ENCODE data around the gene PSMA7.
A peak's percentile ranks its signal among the peaks of the same experiment; 100 is the strongest.
"Not testable (repeated sequence)": the region's sequence is repeated elsewhere in the genome, so short reads cannot be mapped to it uniquely, and the experiment has no call there.

PSMA7 gene

DNA sequence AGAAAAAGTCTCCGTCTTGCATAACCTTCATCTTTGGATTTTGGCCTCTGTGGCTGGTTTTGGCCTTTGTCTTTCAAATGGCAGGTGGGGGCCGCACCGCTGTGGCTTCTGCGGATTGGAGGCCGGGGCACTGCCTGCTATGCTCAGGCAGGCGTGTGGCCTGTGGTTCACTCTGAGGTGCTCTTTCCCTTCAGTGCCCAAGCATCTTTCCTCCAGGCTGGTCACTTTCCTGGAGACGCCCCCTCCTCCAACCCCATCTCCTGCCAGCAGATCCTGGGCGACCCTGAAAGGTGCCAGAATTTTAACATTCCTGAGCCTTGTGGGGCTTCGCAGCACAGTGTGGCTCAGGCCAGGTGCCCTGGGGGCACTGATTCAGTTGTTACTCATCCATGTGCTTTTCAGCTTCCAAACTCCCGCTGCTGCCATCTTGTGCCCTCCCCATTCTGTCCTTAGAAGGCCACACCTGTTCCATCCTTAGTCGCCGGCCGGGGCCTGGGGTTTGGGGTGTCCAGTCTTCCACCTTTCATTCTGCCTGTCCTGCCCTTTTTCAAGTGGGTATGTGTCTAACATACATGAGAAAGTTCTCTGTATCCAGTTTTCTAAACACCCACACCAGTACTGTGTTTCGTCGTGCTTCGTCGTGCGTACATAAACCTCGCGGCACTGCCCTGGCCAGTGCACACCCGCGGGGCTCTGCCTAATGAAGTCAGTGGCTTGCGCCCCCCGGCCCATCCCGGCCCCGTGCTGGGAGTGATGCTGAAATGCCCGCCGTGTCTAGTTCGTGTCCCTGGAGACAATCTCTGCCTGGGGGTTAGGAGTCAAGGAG, 12.4 kb upstream of the PSMA7 start:
- DNase-seq (ENCODE audit: low spot score), result no peak

DNA sequence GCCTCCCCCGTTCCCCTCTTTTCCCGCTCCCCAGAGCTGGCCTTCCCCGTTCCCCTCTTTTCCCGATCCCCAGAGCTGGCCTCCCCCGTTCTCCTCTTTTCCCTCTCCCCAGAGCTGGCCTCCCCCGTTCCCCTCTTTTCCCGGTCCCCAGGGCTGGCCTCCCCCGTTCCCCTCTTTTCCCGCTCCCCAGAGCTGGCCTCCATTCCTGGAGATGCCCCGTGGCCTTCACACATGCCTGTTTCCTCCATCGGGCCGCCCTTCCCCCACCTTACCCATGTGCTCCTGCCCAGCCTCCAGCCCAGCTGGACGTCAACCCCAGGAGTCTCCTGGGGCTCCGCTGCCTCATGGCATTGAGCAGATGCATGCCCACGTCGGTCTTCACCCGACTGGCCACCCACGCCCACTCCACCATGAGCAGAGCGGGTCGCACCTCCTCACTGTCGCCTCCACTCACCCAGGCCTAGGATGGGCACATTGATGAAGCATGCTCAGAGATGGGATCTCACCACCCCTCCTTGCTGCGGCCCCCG, 8.7 kb upstream of the PSMA7 start:
- DNase-seq (ENCODE audit: low spot score), result no peak

DNA sequence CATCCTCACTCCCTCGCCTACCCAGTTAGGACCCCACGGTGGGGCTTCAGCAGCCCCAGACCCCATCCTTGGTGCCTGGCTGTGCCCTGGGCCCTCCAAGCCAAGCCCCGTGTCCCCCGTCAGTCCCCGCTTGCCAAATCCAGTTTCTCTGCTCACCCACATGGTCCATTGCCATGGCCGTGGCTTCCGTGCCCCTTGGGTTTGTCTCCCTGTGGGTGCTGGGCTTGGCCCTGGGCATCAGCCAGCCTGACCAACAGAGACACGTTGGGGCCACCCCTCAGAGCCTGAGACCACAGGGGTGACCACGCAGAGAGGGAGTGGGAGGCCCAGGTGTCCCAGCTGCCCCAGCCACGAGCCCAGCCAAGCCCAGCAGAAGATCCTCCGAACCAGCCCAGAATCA, 8.0 kb upstream of the PSMA7 start:
- no peak for DNase-seq (ENCODE audit: low spot score)

DNA sequence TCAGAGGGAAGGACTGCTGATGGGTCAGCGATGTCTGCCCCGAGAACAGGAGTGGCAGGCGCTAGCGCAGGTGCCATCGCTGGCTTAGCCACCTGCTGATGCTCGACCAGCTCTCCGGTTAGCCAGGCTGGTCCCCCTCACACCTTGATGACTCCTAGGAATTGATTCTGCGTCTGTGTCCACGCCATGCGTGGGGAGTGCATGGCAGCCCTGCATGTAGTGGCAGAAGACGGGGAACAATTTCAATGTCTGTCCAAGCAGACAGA, 7.0 kb upstream of the PSMA7 start:
- no peak for DNase-seq (ENCODE audit: low spot score)

DNA sequence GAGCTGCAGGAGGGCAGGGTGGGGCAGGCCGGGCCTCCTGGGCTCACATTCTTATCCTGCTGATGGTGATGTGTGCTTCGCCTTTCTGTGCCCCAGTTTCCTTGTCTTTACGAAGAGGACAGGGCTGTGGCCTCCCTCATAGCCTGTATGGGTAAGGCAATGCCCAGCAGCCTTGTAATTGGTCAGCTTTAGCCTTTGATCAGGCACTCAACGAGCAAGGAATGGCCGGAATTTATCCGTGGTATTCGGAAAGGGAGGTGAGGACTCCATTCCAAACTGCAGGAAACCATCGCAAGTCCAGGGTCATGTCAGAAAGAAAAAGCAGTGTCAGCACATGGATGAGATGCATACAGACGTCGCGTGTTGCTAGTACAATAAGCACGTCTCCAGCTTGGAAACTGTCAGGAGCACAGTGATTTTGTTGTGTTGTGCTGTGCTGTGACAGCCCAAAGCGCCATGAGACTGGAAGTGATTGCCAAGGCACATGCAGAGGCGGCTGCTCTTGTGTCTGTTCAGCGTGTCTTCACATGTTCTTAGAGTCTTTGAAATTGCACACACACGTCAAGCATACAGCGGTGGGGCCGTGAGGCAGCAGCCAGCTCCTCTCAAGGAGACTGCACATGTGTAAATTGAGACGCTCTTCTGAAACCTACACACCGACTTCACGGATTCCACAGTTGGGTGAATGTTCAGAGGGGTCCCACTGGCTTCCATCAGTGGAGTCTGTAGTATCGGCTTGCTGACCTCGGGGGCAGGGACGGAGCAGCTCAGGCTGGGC, 6.5 kb upstream of the PSMA7 start:
- DNase-seq (ENCODE audit: low spot score), result peak; percentile 48

DNA sequence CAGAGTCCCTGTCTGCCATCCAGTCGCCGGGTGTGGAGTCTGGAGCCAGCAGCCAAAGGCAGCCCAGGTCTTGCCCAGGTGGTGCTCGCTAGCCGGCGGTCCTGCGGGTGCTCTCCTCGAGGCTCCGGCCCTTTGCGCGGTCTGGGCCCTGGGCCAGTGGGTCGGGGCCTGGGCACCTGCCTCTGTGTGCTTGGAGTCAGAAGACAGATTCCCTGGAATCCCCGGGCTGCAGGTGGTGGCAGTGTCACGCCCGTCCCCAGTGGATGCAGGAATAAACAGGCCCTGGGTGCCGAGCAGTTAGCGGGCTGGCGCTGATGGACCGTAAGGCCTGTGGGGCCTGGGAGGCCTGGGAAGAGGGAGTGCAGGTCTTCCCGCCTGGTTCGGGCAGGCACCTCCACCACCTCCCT, 5.7 kb upstream of the PSMA7 start:
- DNase-seq (ENCODE audit: low spot score), result no peak

DNA sequence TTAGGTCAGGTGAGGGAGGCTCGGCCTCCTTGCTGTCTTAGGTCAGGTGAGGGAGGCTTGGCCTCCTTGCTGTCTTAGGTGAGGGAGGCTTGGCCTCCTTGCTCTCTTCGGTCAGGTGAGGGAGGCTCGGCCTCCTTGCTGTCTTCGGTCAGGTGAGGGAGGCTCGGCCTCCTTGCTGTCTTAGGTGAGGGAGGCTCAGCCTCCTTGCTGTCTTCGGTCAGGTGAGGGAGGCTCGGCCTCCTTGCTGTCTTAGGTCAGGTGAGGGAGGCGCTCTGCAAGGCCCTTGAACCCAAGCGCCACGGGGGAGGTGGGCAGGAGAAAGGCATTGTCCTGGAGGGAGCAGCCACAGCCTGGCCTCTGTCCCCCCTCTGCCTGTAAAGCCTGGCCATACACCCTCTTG, 5.2 kb upstream of the PSMA7 start:
- DNase-seq (ENCODE audit: low spot score), result not testable (repeated sequence)

DNA sequence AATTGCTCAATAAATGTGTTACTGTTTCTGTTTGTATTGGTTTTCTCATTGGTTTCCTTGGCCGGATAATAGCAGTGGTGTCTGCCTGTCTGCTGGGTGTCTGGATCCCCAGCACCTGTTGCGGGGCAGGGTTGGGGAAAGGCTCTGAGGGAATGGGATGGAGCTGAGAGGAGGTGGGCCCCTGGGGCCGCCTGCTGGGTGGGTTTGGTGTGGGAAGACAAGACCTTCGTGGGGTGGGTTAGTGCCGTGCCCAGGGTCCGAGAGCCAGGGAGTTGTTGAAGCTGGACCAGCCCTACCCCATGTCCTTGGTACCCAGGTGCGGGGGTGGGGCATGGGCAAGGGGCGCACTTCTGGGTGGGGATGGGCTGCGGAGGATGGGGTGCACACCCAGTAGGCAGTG, 4.3 kb upstream of the PSMA7 start:
- no peak for DNase-seq (ENCODE audit: low spot score)

DNA sequence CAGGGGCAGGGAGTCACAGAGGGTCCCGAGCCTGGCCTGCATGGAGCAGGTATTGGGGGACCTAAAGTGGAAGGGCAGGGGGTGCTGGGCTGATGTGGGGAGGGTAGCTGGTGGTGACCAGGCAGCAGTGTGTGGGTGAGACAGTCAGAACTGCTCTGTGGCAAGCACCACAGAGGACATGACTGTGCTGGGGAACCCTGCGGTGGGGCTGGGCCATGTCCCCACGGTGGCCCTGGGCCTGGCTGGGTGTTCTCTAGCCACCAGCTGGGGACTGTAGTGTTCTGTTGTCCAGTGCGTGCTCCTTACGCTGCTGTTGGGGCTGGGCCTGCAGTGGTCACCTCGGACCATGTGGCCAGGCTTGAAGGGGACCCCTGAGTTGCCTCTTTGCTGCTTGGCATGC, 3.9 kb upstream of the PSMA7 start:
- DNase-seq (ENCODE audit: low spot score), result no peak

DNA sequence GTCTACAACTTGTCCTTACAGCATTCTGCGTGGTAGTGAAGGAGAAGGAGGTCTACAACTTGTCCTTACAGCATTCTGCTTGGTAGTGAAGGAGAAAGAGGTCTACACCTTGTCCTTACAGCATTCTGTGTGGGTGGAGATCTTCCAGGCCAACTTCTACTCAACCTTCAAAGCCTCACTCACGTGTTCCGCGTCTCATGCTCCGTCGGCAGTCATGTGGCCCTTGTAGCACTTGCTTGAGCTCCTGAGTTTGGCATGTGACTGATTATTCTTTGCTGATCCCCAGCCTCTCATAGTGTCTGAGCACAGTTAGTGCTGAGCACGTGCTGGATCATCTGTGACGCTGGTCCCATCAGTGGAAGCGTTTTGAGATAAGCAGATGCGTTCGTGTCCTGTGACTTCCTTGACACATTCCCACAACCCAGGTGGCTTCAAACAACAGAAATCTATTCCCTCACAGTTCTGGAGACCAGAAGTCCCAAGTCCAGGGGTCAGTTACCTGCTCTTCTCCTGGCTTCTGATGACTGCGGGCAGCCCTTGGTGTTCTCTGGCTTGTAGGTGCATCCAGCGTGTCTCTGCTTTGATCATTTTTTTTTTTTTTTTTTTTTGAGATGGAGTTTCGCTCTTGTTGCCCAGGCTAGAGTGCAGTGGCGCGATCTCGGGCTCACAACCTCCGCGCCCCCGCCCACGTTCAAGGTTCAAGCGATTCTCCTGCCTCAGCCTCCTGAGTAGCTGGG, 3.0 kb upstream of the PSMA7 start:
- DNase-seq (ENCODE audit: low spot score), result no peak

DNA sequence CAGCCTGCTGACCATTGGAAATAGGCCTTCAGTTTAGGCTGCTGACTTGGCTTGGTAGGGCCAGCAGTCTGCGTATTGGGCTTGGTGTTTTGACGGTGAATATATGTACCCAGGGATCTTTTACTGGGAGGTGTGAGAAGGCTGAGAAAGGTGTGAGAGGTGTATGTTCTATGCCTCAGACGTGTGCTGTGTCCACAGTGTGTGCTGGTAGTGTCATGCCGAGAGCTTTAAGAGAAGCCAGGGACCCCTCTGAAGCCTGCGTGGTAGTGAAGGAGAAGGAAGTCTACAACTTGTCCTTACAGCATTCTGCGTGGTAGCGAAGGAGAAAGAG, 2.5 kb upstream of the PSMA7 start:
- DNase-seq (ENCODE audit: low spot score), result no peak

DNA sequence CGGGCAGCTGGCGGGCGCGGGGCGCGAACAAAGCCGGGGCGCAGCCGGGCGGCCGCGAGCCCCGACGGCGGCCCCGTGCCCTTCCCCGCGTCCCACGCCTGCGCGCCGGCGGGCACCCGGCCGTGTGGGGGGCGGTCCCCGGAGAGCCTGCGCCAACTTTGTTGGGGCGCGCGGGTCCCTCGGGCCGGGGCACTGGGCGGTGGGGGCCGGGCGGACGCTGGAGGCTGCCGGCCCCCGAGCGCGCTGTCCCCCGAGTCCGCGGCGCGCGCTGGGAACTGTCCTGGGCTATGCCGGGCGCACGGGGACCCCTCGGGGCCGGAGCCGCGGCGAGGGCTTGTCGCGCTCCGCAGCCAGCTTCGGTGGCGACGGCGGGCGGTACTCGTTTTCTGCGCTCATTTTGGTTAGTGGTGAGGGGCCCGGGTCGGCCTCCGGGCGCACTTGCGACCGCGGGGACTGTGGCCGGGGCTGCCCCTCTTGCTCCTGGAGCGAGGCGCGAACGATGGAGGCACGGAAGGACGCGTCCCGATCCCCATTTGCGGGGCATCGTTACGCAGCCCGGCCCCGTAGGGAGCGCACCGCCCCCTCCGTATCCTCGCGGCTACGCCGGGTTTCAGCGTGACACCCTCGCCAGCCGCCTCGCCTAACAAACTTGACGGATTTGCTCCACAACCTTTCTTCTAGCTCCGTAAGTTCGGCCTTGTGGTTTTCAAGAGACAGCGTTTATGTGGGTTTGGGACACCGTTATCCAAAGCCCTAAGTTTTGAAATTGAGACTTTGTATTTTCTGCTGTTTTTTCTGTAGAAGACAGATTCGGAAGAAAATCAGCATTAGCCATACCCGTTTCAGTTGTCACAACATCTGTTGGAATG, 997 bp upstream of the PSMA7 start:
- peak; percentile 71 for DNase-seq (ENCODE audit: low spot score)

DNA sequence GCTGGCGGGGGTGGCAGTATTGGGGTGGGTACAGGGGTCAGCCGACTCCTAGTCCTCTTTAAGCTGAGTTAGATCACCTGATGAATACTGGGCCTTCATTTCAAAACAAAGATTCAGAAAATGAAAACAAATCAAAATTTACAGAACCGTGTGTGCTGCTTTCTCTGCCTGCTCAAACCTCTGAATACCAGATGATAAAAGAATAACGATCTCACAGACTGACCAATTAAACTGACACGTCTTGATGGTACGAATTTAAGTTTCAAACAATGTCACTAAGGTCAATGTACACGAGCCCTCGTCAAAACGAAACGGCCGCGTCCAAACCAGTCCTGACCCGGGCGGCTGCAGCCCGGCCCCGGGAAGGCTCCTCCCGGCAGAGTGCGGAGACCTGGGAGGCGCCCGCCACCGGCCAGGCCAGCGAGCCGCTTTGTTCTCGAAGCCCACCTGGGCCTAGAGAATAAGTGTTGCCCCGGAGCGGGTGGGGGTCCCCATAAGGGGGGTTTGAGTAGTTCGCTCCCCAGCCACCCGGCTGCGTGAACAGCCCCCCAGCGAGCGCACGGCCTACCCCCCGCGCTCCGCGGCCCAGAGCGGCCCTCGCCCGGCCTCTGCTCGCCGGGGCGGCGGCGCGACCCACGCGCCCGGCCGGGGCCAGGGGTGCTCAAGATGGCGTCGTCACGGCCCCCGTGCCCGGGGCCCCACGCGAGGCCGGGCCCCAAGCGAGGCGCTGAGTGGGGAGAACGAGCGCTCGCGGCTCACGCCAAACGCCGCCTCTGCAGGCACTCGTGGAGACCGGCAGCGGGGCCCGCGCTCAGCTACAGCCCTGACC, 728 bp downstream of the PSMA7 start:
- DNase-seq (ENCODE audit: low spot score), result no peak

DNA sequence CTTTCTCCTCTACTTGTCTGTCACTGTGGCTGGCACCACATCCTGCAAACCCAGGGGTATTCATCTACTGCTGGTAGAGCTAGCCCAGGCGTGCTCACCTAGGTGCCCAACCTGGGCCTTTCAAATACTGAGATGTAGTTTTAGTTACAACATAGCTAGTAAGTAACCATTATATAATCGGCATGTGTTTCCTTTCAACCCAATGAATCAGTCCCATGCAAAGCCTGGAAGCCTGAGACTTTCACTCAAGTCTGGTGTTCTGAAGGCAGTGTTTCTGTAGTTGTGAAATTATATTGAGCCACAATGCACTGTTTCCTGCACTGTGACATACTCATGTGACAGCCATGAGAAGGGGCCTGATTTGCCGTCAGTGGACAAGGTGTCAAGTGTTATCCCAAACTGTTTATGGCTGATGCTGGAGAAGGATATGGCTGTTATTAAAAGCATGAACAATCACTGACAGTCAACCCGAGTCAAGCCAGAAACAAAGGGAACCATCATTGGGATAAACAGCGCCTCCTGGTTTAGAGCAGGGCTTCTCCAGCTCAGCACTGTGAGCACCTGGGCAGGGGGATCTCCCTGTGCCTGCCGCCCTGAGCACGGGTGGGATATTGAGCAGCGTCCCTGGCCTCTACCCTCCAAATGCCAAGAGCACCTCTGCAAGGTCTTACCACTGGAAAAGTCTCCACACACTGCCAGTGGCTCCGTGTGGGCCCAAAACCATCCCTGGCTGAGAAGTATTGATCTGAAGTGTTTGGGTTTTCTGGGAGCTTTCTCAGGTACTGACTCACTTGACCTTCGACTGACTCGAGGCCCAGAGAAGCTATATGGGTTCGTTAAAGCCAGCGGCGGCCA, 1.6 kb downstream of the PSMA7 start:
- no peak for DNase-seq (ENCODE audit: low spot score)

DNA sequence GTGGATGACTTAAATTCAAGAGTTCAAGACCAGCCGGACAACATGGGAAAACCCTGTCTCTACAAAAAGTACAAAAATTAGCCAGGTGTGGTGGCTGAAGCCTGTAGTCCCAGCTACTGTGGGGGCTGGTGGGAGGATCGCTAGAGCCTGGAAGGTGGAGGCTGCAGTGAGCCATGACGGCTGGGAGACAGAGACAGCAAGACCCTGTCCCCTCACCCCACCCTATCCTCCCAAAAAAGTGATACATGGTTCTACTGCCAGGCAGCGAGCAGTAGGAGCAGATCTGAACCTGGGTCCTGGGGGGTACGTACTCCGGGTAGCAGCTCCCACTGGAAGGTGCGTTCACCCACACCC, 2.2 kb downstream of the PSMA7 start:
- no peak for DNase-seq (ENCODE audit: low spot score)

DNA sequence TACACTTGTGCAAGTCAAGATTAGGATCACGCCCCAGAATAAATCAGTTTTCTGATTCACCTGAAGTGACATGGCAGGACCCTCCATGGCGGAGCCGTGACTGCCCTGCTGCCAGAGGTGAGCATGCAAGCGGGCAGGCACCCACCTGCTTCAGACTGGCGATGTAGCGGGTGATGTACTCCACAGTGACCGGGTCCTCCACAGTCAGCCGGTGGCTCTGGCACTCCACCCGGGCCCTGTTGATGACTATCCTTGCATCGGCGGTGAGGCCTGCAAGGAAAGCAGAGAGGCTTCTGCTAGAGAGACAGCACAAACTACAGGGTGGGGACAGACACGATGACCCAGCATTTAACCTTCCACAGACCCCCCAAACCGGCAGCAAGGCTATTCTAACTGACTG, 3.6 kb downstream of the PSMA7 start:
- no peak for DNase-seq (ENCODE audit: low spot score)

DNA sequence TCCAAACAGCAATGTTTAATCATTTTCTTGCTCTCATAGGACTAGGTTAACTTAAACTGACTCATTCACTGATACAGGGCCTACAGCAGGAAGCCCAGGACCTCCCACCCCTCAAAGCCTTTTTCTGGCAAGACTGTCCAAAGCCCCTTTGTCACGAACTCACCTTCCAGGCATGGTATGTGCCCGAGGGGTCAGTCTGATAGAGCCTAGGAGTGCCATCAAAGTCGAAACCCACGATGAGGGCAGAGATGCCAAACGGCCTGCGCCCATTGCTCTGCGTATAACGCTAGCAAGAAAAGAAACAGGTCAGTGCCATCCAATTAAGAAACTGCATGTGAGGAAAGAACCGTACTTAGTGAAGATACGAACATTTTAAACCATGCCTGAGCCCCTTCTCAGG, 4.3 kb downstream of the PSMA7 start:
- DNase-seq (ENCODE audit: low spot score), result no peak

DNA sequence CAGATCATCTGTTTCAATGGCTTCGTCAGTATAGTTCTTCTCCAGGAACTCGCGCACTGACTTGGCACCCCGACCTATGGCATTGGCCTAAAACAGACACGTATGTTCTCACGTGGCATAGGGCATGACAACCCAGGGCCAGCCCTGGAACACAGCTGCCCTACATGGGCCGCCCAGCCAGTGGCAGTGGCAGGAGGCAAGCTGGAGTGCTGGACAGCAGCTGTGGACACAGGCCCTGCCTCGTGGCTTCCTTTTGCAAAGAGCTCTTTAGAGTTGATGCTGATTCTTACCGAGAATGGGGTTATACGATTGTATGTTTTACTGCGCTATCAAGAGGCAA, 5.0 kb downstream of the PSMA7 start:
- no peak for DNase-seq (ENCODE audit: low spot score)

DNA sequence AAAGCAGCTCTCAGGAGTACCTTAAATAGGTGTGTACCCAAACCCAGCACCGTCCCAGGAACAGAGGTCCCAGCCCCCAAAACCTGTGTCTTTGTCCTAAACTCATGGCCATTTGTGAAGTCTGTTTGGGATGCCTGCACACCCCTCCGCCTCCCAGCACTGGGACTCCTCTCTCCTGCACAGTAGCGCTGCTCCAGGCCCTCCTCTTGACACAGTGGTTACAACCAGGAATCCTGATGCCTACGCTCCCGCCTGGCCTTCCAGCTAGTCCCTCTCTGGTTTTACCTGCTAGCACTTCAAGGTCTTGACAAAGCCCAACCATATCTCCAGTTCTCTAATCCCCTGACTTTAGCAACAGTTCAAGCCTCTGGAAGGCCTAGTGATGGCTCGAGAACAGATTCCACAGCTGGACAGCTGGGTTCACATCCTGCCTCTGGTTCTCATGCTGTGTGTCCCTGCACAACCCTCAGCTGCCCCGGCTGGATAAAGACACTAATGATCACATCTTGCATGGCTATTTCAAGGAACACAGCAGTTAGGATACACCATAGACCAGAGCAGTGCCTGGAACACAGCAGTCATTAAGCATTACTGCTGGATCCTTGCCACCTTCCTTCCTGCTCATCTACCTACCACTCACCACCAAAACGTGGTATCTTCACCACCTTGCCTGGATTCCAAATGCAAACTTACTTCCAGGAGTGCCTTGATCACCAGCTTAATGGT, 5.6 kb downstream of the PSMA7 start:
- no peak for DNase-seq (ENCODE audit: low spot score)

DNA sequence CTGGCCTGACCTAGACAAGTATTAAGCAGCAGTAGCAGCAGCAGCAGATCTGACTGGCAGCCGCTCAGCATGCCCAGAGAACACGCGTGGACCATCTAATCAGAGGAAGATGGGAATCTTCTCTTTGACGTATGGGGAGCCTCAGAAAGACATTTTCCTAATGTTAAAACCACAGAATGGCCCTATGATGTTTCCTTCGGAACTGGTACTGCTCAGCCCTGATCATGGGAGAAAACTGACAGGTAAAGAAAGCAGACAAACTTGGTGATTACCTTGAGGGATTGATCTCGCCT, 6.2 kb downstream of the PSMA7 start:
- no peak for DNase-seq (ENCODE audit: low spot score)
